ENCODE measurements around the gene BABAM2.
A peak's percentile ranks its signal among the peaks of the same experiment; 100 is the strongest.
"Not testable (repeated sequence)": the region's sequence is repeated elsewhere in the genome, so short reads cannot be mapped to it uniquely, and the experiment has no call there.

BABAM2 gene

DNA sequence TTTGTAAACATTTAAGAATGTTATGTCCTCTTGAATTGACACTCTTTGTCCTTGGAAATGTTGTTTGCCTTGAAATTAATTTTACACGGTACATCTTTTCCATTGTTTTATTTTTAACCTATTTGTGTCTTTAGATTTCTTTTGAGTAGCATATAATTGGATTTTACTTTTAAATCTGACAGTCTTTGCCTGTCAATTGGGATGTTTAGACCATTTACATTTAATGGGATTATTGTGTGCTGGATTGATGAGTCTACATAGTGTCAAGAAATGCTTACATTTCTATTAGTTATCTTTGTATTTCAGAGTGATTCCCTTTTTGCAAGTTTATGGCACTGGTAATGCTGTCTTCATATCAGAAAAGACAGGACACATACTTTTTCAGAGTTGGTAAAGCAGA lies 61.5 kb downstream of the BABAM2 start:
- DNase-seq (ENCODE audit: low spot score) = no peak

DNA sequence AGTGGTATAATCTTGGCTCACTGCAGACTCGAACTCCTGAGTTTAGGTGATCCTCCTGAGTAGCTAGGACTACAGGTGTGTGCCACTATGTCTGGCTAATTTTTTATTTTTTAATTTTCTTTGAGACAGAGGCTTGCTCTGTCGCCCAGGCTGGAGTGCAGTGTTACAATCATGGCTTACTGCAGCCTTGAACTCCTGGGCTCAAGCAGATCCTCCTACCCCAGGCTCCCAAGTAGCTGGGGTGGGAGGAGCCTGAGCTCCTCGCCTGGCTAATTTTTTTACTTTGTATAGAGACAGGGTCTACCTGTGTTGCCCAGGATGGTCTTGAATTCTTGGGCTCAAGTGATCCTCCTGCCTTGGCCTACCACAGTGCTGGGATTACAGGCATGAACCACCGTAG lies 62.5 kb downstream of the BABAM2 start:
- no peak for DNase-seq (ENCODE audit: low spot score)

DNA sequence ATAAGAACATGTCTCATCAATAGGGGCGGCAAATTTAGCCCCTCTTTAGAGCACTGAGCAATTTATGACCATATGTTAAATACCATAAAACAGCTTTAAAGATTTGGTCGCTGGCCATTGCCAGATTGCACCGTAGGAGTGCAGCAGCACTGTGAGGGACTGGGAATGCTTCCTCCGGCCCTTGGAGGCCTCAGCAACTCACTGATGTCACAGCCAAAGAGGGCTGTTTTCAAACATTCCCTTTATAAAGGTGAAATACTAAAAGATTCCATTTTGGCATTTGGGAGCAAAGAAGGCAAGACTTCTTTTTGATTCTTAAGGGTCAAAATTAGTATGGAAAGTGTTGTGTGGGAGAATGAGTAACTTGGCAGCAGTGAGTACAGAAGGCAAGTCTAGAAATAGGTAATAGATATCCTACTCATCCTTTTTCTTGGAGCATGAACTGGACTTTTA lies 63.7 kb downstream of the BABAM2 start:
- no peak for DNase-seq (ENCODE audit: low spot score)

DNA sequence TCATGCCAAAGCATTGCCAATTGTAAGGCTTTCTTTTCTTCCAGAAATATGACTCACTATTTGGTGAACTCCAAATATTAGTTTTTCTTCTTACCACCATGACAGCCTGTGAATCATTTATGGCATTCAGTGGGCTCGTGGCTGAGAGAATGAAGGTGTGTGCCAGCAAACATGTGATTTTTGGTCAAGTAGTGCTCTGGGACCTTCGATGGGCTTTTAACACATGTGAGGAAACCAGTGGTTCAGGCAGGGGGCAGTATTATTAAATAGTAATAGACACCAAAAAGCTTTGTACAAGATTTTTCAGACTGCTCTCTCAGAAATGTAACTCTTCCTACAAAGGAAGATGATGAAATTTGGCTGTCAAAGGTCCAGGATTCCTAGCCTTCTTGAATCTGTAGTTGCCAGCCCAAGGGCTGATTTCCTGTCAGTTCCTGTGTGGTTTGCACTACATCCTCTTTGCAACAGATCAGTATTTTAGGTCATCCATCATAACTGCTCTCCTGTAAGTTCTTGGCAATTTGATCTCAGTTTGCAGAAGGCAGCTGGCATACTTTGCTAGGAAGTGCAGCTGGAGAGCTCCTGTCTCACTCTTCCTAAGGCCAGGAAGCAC lies 64.3 kb downstream of the BABAM2 start:
- peak; percentile 10 for DNase-seq (ENCODE audit: low spot score)

DNA sequence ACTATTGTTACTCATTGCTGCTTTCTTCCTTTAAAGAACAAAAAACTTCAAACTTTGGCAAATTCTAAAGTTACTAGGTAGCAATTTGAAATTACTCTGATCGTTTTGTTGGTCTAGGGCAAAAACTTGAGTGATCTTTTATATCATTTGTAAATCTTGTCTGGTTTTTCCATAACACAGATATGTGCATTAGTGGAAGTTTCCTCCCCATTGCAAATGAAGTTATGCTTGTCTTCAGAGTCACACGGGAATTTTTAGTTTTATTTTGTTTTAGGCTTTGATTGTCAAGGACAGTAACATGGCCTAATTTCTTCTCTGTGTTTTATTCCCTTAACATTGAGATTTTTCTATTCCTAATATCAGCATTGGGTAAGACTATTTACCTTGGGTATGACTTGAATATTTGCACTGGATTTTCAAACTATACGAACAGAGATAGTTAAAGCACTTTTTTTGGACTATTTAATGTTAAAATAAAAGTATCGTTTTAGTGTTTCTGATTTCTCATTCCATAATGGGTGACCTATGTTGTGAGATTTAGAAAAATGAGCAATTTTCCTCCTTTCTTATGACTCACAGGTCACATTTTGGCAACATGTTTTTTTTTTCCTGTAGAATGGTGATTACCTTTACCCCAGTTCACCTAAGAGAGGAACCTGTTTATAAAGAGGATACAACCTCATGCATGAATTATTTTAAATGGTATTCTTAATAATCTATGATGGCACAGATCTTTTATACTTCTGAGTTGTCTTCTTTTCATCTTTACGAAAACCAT lies 65.0 kb downstream of the BABAM2 start:
- DNase-seq (ENCODE audit: low spot score) = no peak

DNA sequence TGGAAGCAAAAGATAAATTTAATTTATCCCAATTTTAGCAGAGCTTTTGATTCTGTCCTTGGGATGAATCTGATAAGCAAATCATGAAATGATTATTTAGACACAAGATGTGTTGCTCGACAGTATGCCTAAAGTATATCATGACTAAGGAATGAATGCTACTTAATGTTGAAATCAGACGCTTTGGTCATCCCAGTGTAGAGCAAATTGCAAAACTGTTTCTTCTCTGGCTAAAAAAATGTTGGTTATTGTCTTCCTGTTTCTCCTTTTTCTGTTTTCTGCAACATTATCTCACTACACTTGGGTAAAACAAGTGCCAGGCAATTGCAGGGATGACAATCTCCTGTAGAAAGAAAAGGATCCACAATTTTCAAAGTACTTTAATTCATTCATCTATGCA lies 66.4 kb downstream of the BABAM2 start:
- DNase-seq (ENCODE audit: low spot score) = no peak

DNA sequence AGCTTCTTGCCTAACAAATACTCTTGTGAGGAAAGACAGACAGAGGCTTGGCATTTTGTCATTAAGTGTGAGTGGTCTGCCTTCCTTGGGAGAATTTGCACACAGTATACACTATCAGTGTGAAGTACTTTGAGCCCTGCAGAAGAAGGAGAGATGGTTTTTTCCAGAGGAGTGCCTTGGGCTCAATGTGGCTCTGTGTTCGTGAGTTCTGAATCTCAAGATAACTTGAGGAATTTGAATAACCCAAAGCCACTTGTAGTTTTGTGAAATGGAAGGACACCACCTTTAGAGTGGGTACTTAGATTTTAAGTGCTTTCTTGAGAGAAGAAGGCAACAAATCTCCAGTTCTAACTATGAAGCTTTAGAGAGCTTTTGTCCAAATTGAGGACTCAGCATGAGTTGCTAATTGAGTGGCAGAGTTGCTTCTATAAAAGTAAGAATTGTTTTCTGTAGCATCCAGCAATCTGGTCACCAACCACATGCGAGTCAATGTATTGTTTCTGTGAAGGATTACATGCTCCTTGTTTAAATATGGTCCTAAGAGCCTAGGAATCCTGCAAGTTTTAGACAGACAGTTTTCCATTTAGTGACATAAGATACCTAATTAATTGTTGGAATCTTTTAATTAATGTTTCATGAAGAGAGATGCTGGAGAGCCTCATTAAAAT lies 68.3 kb downstream of the BABAM2 start:
- no peak for DNase-seq (ENCODE audit: low spot score)

DNA sequence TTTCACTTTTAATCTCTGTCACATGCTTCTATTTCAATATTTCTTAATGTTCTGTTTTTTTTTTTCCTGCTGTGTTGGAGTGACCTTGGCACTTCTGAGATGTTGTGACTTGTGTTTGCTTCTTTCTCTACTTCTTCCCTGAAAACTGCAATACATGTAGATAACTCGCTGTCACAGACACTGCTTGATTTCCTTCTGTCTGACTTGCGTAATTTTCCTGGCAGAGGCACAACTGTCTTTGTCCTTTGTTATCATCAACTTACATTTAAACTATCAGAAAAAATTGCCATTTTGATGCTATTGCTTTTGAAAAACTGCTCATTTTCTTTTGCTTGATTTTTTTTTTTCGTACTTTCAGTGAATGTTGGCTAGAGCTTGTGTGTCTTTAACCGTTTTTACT lies 69.0 kb downstream of the BABAM2 start:
- DNase-seq (ENCODE audit: low spot score) = no peak

DNA sequence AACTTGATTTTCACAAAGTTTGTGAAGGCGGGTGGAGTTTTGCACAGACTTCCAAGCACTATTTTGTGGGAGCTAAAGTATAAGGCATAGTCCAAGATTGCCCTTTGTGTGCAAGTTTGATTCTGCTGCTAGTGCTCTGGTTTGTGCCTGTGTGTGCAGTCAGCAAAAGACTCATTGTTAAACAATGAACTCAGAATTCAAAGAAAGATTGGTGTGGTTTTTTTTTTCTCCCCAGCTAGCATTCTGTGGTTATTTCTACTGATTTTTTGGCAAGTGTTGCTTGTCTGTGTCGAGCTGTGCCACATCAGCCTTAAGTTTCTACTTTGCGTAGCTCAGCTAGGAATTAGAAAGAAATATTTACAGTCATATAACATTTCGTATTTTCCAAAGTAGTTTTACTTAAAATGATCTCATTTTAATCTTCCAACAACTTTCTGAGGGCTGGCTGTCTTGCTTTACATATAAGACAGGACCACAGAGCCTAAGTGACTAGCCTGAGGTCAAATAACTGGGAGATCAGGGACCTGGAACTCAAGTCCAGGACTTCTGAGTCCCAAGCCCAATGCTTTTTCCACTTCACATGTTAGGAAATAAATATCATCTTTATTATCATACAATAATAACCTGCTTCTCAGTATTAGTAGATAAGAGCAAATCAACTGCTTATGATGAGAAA lies 69.8 kb downstream of the BABAM2 start:
- no peak for DNase-seq (ENCODE audit: low spot score)

DNA sequence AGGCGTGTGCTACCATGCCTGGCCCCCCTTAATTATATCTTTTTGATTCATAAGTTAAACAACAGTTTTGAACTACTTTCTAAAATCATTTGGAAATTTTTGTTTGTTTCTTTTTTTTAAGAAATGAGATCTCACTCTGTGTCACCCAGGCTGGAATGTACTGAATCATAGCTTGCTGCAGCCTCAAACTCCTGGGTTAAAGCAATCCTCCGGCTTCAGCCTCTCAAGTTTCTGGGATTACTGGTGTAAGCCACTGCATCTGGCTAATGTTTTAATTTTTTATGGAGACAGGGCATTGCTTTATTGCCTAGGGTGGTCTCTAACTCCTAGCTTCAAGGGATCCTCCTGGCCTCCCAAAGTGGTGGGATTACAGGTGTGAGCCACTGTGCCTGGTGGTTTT lies 71.5 kb downstream of the BABAM2 start:
- DNase-seq (ENCODE audit: low spot score) = no peak

DNA sequence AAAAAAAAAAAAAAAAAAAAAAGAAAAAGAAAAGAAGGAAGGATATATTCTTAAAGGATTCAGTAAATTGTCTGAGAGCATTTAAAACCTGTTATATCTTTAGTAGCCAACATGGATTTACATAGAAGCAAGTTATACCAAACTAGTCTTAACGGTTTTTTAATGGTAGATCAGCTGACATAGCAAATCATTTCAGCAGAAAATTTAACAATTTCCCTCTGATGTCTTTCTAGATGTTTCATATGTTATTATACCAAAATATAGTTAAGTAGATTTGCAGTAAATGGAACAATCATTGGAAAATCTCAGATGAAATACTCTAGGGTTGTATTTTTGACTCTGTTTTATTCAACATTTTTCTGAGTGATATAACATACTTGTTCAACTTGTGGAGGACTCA lies 72.9 kb downstream of the BABAM2 start:
- no peak for DNase-seq (ENCODE audit: low spot score)

DNA sequence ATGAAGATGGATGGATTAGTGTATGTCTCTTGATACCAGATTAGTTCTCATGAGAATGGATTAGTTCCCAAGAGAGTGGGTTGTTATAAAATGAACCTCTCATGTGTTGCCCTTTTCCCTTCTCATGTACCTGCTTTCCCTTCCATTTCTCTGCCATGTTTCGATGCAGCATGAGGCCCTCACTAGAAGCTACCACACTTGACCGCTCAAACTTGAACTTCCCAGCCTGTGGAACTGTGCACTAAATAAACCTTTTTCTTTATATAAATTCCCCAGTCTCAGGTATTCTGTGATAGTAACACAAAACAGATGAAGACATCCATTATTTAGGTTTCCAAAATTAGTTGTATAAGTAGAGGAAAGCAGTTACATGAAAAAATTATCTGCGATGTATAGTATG lies 73.5 kb downstream of the BABAM2 start:
- DNase-seq (ENCODE audit: low spot score) = no peak

DNA sequence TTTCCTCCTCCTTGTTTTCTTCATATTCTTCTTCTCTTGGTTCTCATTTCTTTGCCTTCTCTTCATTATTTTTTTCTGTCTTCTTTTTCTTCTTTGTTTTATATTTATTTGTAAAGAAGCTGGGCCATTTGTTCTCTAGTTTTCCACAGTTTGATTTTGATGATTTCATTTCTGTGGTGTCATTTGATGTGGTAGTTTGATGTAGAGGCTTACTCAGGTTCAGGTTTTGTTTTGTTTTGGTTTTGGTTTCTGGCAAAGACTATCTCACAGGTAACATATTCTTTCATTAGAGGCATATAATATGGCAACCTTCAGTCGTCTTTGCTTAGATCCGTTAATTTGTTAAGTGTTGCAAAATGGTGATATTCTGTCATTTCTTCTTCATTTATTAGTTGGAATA lies 75.3 kb downstream of the BABAM2 start:
- no peak for DNase-seq (ENCODE audit: low spot score)

DNA sequence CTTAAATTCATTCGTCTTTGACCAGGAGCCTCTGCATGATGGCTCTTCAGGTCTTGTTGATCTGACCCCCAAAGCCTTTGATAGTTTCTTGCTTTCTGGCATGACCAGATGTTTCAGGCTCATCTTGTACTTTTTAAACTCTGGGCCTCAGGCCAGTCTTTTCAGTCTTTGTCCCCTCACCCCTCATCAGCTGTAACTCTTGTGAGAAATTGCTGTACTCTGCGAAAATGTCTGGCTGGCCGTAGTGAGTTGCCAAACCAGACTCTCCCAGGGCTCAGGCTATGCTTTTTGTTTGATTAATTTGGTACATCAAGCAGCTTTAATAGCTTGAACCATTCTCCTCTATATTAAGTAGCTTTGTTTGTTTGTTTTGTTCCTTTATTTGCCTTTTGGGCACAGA lies 75.9 kb downstream of the BABAM2 start:
- no peak for DNase-seq (ENCODE audit: low spot score)

DNA sequence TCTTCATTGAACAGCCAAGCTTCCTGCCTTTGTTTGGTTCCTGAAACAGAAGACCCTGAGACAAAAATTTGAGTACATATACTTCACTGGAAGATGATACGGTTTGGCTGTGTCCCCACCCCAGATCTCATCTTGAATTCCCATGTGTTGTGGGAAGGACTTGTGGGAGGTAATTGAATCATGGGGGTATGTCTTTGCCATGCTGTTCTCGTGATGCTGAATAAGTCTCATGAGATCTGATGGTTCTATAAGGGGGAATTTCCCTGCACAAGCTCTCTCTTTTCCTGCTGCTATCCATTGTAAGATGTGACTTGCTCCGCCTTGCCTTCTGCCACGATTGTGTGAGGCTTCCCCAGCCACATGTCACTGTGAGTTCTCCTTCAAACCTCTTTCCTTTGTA lies 76.5 kb downstream of the BABAM2 start:
- DNase-seq (ENCODE audit: low spot score) = no peak

DNA sequence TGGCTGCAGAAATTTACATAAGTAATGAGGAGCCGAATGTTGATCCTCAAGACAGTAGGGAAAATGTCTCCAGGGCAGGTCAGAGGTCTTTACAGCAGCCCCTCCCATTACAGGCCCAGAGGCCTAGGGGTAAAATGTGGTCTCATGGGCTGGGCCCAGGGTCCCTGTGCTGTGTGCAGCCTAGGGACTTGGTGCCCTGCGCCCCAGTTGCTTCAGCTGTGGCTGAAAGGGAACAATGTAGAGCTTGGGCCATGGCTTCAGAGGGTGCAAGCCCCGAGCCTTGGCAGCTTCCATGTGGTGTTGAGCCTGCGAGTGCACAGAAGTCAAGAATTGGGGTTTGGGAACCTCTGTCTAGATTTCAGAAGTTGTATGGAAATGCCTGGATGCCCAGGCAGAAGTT lies 77.5 kb downstream of the BABAM2 start:
- not testable (repeated sequence) for DNase-seq (ENCODE audit: low spot score)

DNA sequence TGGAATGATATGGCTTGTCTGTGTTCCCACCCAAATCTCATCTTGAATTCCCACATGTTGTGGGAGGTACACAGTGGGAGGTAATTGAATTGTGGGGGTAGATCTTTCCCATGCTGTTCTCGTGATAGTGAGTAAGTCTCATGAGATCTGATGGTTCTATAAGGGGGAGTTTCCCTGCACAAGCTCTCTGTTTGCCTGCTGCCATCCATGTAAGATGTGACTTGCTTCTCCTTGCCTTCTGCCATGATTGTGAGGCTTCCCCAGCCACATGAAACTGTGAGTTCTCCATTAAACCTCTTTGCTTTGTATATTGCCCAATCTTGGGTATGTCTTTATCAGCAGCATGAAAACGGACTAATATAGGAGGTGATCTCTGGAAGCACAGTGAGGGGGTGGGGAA lies 78.4 kb downstream of the BABAM2 start:
- not testable (repeated sequence) for DNase-seq (ENCODE audit: low spot score)

DNA sequence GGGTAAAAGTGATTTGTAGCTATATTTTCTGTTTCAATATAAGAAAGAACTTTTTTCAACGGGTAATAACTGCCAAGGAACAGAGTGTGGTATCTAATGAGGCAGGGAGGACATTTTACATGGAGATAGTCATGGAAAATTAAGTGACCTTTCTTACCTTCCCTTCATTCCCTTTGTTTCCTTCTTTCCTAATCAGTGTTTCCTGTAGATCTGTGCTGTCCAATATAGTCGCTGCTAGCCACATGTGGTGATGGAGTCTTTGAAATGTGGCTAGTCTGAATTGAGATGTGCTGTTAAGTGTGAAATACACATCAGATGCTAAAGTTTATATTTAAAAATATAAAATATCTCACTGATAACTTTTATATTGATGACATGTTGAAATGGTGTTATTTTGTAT lies 81.8 kb downstream of the BABAM2 start:
- no peak for DNase-seq (ENCODE audit: low spot score)

DNA sequence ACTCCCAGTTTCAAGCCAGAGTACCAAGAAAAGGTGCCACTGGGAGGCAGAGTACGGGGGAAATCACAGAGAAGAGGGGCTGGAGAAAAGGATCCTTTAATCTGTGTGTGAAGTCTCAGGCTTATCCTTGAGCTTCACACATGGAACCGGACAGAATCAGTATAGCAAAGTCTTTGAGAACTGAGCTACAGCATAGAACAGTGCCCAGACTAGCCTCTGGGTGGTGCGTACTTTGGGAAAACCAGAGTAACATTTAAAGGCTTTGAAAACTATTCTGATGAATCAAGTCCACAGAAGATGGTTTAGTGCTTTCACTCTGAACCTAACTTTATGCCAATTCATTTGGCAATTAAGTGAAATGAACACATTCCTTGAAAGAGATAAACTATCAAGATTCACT lies 83.1 kb downstream of the BABAM2 start:
- no peak for DNase-seq (ENCODE audit: low spot score)

DNA sequence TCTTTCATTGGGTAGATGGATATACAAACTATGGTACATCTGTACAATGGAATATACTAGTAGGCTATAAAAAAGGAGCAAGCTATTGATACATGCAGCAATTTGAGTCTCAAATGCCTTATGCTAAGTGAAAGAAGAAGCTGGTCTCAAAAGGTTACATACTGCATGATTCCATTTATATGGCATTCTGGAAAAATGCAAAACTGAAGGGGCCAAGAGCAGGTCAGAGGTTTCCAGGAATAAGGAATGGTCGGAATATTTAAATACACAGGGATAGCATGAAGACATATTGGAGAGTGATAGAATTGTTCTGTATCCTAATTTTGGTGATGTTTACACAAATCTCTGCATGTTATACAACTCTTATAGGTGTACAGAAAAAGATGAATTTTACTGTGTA lies 85.8 kb downstream of the BABAM2 start:
- no peak for DNase-seq (ENCODE audit: low spot score)

DNA sequence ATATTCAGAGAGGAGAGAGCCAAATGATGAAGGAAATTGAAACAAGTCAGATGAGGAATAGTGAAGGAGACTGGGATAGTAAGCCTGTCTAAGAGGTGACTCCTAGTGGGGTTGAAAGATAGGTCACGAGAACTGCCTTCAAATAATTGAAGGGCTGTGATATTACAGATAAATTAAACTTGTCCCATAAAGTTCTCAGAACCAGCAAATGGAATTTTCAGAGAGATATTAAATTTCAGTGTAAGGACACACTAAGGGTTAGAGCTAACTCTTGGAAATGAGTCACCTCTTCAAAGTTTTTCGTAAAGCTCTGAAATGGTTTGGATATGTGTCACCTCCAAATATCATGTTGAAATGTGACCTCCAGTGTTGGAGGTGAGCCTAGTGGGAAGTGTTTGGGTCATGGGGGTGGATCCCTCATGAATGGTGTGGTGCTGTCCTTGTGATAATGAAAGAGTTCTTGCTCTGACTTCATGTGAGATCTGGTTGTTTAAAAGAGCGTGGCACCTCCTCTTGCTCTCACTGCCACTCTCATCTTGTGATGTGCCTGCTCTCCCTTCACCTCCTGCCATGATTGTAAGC lies 87.3 kb downstream of the BABAM2 start:
- no peak for DNase-seq (ENCODE audit: low spot score)

DNA sequence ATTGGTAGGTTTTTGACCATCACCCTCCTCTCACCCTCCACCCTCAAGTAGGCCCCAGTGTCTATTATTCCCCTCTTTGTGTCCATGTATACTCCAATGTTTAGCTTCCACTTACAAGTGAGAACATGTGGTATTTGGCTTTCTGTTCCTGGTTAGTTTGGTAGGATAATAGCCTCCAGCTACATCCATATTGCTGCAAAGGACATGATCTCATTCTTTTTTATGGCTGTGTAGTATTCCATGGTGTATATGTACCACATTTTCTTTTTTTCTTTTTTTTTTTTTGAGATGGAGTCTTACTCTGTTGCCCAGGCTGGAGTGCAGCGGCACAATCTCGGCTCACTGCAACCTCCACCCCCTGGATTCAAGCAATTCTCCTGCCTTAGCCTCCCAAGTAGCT lies 88.2 kb downstream of the BABAM2 start:
- DNase-seq (ENCODE audit: low spot score) = not testable (repeated sequence)
